ENCODE measurements around the gene DCPS.
A peak's percentile ranks its signal among the peaks of the same experiment; 100 is the strongest.

The DCPS gene

DNA sequence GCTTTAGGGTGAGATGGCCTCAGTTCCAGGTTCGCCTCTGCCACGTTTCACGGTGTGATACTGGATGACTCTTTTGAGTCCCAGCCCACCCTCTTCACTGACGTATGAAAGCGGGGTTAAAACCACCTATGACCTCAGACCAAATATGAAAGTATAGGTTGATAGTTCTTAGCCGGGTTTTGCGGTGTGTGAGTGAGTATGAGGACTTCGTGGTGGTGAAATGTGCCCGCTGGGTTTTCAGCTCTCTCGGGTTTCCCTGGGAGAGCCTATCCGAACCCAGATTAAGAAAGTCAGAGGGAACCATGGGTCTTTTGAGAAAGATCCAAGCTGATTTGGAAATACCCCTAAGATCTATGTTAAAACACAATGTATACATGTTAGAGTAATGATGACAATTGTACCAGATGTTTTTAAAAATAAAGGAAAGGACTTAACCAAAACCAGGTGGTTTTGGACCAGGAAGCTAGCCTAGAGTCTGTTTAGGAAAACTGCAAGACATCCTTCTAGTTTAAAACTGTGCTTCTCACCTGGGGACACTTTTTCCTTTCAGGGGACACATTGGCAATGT, 25.9 kb downstream of the DCPS start:
- DNase-seq: no peak

DNA sequence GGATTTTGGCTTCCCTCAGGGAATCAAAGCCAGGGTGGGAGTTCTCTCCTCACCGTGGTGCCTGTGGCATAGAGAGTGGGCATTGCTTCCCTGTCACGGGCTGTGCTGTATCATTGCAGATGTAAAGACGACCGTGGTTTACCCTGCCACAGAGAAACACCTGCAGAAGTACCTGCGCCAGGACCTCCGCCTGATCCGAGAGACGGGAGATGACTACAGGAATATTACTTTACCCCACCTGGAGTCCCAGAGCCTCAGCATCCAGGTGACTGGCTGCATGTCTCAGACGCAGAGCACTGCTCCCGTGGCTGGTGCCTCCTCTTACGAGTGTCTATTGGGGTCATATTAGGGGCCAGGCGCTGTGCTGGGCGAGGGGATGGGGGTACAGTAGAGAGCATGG, 27.4 kb downstream of the DCPS start:
- DNase-seq: no peak

DNA sequence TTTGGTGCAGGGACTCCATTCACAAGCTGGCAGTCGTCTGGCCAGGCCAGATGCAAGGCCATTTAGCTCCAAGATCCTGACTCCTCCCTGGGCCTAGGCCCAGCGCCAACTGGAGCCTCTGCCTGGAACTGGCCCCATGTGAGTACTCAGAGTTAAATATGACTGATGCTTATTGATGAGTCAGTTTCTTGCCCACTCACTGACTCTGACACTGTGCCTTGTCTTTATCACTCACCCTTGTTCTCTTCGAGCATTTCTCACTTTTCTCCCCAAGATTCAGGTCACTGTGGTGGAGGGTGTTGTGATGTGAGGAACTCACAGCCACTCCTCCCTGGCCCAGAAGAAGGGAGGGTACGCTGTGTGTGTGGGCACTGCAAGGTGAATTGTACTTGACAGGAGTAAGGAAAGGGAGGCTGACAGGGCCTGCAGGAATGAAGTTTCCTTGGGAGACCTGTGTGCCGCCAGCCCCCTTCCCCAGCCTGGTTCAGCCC, 28.4 kb downstream of the DCPS start:
- peak; percentile 90 for DNase-seq

DNA sequence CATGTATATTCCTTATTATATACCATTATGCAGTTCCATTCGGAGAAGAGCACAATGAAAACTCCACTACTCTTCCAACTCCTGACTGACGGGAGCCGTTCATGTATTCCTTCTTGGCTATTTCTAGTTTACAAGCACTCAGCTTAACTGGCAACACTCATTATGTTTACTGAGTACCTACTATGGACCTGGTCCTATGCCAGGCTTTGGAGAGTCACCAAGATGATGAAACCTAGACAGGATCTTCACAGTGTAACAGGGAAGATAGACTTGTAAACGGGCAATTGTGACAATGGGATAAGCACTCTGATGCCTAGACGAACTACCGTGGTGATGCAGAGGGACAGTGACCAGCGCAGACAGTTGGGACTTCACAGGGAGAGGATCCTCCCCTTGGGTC, 29.3 kb downstream of the DCPS start:
- no peak for DNase-seq

DNA sequence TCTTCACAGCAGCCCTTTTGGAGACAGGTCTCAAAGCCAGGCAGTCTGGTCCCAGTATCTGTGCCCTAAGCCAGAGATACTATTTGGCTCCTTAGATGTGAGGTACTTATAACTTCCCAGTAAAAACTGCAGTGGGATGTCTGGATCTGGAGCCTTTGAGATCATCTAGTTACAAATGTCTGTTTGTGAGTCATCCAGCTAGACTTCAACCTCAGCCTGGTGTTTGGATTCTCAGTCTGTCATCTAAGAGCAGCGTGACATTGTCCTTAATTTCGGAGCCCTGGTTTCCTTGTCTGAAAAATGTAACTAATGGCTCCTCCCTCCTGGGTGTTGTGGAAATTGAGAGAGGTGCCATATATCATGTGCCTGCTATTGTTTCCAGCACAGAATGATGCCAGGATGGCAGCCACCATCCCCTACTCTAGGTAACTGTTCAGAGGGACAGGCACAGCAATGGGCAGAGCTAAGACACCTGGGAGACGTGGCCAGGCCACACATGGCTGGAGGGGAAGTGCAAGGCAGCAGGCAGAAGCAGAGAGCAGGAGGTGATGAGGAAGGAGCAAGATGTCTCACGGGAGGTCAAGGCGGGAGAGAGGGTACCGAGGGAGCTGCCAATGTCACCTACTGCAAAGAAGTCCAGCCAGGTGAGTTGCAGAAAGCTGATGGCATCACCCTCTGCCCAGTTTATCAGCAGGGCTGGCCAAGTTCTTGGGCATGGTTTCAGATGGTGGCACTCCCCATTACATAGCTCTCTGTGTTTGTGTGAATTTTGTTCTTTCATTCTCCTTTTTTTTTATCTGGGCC, 31.0 kb downstream of the DCPS start:
- peak; percentile 72 for DNase-seq

DNA sequence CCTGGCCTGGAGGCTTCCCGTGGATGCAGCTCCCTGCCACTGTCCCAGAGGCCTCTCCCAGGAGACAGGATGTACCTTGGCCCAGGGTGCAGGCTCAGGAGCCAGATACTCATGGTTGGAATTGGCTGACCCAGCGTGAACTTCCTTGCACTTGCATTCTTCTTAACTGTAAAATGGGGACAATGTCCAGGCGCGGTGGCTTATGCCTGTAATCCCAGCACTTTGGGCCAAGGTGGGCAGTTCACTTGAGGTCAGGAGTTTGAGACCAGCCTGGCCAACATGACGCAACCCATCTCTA, 31.6 kb downstream of the DCPS start:
- DNase-seq: no peak

DNA sequence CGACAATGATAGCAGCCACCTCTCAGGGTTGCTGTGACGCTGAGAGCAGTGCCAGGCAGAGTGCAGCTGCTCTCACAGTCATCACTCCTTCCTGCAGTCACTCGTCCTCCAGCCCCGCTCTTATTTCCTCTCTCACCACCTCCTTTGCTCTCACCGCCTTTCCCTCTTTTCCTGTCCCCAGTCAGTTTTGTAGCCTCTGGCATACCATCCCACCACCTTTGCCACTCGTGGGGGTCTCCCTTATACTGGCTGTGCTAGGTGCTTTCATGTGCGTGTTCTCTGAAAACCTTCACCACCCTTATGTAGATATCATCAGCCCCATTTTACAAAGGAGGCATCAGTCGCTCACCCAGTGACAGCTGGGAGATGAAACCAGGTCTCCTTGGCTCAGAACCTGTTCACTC, 32.3 kb downstream of the DCPS start:
- DNase-seq: no peak

DNA sequence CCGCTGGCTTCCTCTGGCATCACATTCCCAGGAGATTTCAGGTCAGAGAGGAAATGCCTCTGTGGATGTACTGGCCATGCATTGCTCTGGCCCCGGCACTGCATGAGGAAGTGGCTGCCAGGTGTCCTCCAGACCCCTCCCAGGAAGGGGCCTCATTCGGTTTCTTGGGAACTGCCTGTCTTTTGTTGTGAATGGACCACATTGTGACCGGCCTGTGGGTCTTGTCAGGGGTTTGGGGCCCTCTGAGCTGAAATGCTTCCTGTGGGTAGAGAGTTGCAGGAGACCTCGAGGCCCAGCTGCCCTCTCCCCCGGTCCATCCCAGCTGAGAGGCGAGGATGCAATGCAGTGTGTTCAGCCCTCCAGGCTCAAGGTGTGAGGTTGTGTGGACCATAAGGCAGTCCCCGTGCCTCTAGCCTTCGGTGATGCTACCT, 32.8 kb downstream of the DCPS start:
- no peak for DNase-seq

DNA sequence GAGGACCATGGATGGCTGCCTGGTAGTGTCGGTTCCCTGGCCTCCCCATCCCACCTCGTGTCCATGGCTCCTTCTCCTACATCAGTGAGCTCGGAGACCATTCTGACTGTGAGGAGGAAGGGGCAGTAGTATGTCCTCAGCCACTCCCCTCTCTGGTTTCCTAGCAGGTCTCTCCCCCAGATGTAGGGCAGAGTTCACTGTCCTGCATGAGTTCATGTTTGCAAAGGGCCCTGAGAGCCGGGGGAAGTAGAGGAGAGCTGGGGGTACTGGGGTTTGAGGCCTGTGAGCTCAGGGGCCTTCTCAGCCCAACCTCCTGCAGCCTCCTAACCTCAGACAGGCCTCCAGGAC, 33.2 kb downstream of the DCPS start:
- DNase-seq: no peak

DNA sequence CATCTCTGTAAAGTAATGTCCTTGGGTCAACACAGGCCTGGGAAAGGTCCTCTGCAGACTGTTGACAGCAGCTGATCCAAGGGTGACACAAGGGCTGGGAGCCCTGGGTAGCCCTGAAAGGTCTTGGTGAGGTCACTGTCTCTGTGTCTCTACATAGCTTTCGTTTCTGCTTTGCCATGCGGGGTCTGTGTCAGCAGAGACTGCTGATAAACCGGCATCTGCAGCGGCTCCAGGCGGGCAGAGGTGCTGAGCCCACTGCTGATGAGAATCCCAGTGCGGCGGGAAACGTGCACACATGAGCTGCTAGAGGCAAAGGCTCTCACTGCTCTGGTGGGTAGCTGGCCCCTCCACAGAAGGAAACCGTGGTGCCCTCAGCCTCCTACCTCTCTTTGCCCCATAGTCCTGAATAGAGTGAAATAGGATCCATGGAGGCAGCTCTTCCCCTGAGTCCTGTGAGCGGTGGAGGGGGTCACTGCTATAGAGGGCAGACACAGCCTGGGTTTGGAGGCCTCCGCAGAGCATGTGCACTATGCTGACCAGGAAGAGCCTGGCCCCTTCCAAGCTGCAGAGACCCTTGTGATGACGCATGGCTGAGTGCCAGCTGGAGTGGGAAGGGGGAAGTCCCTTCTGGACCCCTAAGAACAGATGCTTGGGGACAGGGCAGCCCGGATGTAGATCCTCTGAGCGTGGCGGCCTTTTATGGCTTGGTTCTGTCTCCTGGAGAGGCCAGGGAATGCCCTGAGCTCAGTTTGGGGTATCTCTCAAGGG, 33.8 kb downstream of the DCPS start:
- DNase-seq: no peak

DNA sequence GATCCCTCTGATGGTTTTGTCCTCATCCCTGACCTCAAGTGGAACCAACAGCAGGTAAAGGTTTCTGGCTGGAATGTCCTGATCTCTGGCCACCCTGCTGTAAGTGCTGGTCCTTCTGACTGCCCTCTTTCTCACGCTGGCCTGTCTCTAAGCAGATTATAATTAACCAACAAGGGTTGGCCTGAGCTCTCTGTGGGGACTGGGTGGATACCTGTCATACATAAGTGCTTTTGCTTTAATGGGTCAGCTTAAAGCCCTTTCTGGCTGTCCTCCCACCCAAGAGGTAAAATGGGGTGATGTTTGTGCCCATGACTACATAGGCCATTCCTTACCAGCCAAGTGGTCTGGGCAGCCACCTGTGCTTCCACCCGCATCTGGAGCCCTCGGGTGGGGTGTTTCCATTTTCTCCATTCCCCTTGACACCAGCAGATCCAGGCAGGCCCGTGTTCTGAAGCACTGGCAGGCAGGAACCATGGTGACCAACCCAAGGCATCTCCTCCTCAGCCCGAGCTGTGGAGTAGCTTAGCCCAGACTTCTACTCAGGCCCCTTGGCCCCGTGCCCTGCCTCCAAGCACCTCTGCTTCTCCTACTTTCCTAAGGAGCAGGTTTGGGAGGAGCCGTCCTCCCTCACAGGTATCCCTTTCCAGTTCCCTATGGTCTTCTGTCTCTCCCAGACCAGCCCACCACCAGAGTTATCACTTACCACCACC, 34.6 kb downstream of the DCPS start:
- DNase-seq: no peak

DNA sequence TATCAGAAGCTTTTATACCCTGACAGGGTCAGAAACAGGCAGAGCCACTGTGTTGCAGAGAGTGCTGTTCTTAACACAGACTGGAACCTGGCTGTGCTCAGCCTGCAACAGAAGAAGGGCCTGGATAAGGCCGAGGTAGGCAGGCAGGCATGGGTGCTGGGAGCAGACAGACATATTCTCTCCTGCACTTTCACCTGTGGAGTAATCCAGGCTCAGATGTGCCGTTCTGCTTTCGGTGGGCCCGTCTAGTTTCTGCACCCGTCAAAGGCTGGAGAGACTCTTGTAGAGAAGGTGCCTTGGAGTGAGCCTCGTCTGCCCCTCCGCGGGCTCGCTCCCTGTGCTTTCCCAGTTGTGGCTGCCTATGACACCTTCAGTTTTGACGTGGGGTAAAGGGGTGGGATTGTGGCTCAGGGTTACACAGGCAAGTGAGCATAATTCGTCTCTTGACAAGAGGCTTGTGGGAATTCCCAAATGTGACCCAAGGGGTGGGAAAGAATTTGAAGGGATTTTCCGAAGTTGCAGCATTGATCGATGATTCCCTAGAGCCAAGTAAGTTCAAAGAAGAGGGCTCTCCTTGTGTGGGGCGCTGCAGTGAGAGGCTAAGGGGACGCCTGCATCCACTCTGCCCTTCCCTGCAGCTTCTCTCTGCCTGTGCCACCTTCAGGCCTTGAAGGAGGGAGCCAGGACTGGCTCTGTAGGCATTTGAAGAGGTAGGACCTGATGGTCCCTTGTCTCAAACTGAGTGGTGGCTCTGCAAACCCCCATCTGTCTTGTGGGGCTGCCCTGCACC, 35.4 kb downstream of the DCPS start:
- no peak for DNase-seq

DNA sequence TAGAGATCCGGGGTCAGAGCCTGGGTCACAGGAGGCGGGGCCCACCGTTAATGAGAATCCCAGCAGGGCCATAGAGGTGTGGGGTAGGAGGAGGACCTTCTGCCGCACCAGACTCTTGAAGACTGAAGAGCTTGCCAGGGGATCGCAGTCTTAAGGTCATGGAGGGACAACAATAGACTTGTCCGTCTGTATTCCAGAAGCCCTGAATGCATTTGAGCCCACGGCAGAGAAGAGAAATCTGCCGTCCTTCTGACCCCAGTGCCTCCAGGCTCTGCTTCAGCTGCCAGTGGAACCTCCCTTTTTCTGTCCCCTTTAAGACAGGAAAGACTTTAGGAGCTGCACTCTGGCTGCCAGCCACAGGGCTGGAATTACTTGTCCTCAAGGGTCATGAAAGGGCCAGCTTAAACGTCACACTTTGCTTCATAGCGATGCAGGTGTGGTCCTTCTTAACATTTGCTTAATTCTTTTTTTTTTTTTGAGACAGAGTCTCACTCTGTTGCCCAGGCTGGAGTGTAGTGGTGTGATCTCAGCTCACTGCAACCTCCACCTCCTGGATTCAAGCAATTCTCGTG, 36.1 kb downstream of the DCPS start:
- DNase-seq: peak; percentile 49

DNA sequence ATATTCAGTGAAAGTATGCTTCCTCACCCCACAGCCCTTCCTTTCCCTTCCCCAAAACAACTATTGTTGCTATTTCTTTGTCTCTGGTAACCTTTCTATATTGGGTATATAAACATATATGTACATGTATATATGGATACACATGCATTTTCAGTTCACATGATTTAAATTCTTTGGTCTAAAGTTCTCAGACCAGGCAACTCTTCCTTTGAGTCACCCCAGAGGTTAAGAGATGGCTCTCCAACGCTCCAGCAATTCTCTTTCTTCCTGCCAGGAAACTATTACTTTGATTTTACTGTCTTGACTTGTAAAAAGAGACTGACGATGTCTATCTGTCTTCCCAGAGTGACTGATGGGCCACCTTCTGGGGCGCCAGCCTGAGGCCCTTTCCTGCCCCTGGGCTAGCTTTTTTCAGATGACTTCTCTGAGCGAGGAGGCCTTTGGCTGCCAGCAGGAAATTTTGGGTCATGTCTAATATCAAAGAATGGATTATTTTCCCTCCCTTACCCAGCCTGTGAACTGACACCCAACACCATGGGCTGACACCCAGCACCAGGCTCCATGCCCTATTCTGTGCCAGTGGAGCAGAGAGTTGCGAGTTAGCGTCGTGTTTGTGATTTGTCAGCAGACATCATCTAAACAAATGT, 37.2 kb downstream of the DCPS start:
- DNase-seq: no peak

DNA sequence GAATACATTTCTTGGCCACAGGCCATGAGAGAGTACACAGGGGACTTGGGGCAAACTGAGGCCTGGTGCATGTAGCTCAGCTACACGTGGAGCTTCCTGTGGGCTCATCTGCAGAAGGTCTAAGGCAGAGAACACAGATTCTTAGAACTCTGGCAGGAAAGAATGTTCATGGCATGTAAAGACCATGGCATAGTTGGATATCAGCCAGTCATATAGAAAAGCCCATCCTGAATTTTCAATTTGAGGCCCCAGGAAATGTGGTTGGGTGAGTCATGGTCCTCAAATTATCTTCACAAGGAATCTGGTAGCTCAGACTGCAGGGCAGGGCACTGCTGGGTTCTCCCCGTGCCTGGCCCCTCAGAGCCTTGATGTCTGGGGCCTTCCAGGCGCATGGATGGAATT, 37.9 kb downstream of the DCPS start:
- peak; percentile 97 for DNase-seq

DNA sequence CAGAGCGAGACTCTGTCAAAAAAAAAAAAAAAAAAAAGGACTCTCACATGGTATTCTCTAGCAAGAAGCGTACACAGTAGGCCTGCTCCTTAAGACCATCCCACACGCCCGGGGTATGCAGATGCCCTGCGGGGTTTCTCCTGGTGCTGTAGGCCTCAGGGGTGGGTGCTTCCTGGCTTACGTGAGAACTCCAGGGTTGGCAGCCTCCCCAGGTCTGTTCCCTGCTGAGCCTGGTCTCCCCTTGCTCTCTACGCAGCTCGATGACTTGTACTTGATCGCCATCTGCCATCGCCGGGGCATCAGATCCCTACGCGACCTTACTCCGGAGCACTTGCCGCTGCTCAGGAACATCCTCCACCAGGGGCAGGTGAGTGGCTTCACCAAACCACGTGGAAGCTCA, 39.2 kb downstream of the DCPS start:
- no peak for DNase-seq

DNA sequence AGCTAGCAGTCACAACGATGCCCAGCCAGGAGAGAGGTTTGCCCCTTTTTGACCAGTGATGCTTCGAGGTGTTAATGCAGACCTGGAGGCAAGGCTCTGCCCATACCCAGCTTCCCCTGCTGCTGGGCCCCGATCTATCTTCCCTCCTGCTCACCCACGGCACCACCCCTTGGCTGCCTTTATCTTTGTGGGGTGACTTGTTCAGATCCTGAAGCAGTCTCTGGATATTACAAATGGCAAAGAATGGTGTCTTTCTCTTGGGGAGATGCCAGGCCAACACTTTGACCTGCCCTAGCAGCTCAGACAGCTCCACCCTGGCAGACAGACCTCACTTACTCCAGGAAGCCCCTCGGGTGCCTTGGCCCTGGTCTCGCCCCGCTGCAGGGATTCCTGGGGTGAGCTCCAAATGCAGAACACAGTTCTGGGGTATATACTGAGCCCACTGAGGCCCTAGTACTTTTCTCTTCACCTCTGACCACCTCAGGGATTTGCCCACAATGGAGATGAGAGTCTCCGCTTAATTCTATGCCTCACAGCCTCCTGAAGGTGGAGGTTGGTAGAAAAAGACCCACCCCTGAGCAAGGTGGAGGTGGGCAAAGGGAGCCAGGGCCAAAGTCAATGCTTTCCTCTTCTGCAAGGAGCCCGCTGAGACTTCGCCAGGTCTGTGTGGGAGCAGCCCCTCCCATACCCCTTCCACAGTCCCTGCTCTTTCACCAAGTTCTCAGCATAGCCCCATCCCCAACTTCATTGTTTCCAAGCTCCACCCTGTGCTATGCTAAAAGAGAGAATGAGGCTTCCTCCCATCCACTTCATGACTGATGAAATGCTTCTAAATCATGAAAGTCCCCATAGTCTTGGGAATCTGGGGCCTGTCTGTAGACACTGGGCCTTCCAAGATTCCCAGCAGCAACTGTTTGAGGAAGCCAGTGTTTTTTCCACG, 40.6 kb downstream of the DCPS start:
- DNase-seq: no peak

DNA sequence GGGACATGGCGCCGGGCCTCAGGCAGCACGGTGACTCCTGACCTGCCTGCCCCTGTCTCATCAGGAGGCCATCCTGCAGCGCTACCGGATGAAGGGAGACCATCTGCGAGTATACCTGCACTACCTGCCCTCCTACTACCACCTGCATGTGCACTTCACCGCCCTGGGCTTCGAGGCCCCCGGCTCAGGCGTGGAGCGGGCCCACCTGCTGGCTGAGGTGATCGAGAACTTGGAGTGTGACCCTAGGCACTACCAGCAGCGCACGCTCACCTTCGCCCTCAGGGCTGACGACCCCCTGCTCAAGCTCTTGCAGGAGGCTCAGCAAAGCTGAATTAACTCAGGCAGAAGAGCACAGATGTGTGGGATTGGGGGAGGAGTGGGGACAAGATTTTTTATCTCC, 41.4 kb downstream of the DCPS start:
- DNase-seq: no peak

DNA sequence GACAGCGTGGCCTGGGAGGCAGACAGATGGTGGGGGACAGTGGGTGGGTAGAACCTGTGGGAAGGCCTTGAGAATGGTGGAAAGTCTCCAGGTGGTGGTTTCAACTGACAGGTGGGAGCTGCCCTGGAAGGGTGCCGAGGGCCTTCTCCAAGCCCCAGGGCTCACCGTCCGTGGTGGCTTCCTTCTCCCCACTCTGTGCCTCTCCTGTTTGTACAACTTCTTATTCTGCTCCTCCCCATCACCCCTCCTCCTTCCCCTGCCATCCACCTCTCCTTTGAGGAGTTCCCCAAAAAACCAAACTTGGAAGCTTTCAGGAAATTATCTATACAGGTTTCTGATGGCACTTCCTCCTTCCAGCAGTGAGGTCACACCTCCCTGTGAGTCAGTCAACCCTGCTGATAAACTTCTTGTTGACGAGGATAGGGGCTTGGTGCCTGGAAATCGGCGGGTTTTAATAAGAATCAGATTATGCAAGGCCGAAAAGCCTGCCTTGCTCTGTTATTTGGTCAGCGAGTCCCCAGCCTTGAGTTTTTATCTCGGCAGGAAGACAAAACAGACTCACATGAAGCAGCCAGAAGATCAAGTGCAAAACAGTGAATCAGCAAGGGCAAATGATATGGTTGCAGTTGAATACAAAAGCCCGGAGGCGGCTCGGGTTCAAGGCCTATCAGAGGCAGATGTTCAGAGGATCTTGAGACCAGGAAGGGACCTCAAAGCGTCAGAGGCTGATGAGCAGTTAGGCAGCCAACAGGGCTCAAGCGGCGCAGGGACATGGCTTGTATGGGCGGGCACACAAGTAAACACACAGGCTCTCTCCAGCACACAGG, 42.1 kb downstream of the DCPS start:
- DNase-seq: peak; percentile 73

DNA sequence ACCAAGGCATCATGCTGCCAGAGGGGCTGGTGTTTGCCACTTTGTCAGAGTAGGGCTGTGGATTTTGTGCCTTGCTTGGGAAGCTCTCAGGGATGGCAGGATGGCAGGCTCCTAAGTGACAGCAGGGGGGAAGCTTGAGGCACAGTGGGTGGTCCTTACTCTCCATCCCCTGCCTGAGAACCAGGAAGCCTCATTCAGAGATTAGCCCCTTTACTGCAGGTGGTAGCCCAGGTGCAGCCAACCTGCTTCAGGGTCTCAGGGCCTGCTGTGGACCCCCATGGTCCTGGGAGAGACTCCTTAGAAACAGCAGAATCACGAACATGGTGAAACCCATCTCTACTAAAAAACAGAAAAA, 42.7 kb downstream of the DCPS start:
- DNase-seq: no peak

Measured in fibroblast of skin of right biceps (primary cell).